IgD-negative memory B cell (primary cell): ENCODE data around the gene AP1M2. TPM values are rescaled to one million over a fixed set of nuclear protein-coding genes. Genes with fewer than 3 reads are reported as not detected.
"Not testable (repeated sequence)": the region's sequence is repeated elsewhere in the genome, so short reads cannot be mapped to it uniquely, and the experiment has no call there.

Experiments used
- H3K27ac Mint-ChIP-seq, 3 donors: one replicate each; pipeline ENCODE4 v1.8.0; 2020 to 2022; ENCODE audit warnings: mild to moderate bottlenecking in 3 of 3, mixed read lengths in 3 of 3, moderate library complexity in 1 of 3
- H3K27me3 Mint-ChIP-seq: one replicate; pipeline ENCODE4 v1.8.0; 2021; ENCODE audit warnings: mixed read lengths
- H3K36me3 Mint-ChIP-seq: one replicate; pipeline ENCODE4 v1.8.0; 2020; ENCODE audit warnings: mild to moderate bottlenecking, mixed read lengths
- H3K4me1 Mint-ChIP-seq, 3 donors: one replicate each; pipeline ENCODE4 v1.8.0; 2020 to 2022; ENCODE audit warnings: mixed read lengths in 3 of 3, mild to moderate bottlenecking in 1 of 3
- H3K4me3 Mint-ChIP-seq, 4 donors: one replicate each; pipeline ENCODE4 v1.8.0; 2020 to 2022; ENCODE audit warnings: mild to moderate bottlenecking in 4 of 4, mixed read lengths in 4 of 4, moderate library complexity in 3 of 4
- H3K9me3 Mint-ChIP-seq, 3 donors: one replicate each; pipeline ENCODE4 v1.8.0; 2020 to 2021; ENCODE audit warnings: mixed read lengths in 3 of 3, mild to moderate bottlenecking in 1 of 3
- polyA plus RNA-seq: library from polyadenylated mRNA; unstranded; fragments of 300-500 nt; fragmentation: Illumina TruSeq; gene quantifications from one replicate; pipeline ENCODE4 v1.2.3, GENCODE V29; 2021

The AP1M2 gene
- polyA plus RNA-seq, 1 donor from 2014 or later, result not detected

DNA sequence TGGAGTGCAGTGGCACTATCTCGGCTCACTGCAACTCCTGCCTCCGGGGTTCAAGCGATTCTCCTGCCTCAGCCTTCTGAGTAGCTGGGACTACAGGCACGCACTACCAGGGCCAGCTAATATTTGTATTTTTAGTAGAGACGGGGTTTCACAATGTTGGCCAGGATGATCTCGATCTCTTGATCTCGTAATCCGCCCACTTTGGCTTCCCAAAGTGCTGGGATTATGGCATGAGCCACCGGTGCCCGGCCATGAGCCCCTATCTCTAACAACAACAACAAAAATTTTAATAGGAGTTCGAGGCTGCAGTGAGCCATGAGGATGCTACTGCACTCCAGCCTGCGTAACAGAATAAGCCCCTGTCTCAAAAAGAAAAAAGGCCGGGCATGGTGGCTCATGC is 5.0 kb downstream of the AP1M2 start:
- H3K4me3 Mint-ChIP-seq, result peak overlapping the region in 1 of 4 donors; percentile 54
- H3K27ac Mint-ChIP-seq, result peak overlapping the region in 1 of 3 donors; percentile 39
- peaks cover 15 to 16% (median 15%) of the 10 kb centered on the region in 3 donors for H3K4me1 Mint-ChIP-seq
- H3K36me3 Mint-ChIP-seq, result no peaks in the 10 kb centered on the region
- no peaks in the 10 kb centered on the region for H3K9me3 Mint-ChIP-seq
- H3K27me3 Mint-ChIP-seq, result no peaks in the 10 kb centered on the region

DNA sequence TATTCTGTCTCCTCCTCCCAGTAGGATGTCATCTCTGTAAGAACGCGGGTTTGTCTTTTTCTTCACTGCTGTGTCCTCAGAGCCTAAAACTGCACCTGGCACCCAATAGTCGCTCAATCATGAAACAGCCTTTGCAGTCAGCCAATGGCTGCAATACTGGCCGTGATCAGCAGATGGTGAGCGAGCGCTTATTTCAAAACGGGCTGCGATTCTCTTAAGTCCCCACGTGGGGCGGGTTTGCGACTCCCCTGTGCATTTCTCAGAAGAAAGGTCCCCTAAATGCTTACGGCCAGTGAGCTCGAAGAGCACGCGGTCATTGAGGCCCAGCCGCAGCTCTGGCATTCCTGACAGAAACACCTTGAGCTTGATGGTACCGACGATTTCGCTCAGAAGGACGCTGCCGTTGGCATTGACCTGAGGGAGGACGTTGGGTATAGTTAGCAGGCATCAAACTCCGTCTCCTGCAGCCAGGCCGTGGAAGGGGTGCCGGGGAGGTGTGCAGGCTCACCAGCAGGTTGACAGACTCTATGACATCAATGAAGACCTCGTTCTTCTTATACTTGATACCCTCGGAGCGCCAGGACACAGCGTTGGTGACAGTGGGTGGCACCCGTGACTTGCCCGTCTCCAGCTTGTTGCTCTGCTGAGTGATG is 6.0 kb downstream of the AP1M2 start:
- Mint-ChIP-seq H3K36me3 (no peaks in the 10 kb centered on the region), H3K27ac (peak overlapping the region; percentile 19 to 90 (median 28))

GRCh38 chr19:10577951-10578350 is 9.2 kb downstream of the AP1M2 start:
- Mint-ChIP-seq H3K27ac (no peak overlapping the region), H3K4me1 (peaks cover 5 to 6% (median 5%) of the 10 kb centered on the region in 3 donors), H3K4me3 (no peak overlapping the region), H3K9me3 (no peaks in the 10 kb centered on the region), H3K27me3 (no peaks in the 10 kb centered on the region), H3K36me3 (no peaks in the 10 kb centered on the region)

More for the DNA sequence above, 6.0 kb downstream of the AP1M2 start:
- peak overlapping the region in 3 of 4 donors; percentile 2 to 30 (median 29) for H3K4me3 Mint-ChIP-seq
- H3K4me1 Mint-ChIP-seq, result peaks cover 15 to 16% (median 15%) of the 10 kb centered on the region in 3 donors
- H3K9me3 Mint-ChIP-seq, result no peaks in the 10 kb centered on the region
- no peaks in the 10 kb centered on the region for H3K27me3 Mint-ChIP-seq

DNA sequence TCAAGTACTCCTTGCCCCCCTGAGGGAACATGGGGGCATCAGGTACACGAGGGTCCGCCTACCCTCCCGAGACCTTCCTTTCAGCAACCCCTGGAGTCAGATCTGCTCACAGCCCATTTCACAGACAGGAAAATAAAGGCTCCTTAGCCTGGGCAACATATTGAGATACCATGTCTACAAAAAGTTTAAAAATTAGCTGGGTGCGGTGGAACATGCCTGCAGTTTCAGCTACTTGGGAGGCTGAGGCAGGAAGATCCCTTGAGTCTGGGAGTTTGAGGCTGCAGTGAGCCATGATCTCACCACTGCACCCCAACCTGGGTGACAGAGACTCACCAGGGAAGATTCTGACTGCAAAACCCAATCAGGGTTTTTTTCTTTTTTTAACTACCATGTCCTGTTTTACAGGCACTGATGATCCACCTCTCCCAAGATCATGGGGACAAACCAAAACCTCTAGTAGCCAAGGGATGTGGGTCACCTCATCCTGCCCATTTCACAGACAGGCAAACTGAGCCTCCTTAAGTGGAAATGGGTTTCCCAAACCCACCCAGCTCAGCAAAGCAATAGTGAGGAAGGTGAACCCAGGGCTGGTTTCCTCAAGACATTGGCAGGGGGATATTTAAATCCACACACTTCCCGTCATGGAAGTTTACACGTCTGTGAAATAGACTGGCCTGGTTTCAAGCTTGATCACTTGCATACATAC is 11.9 kb downstream of the AP1M2 start:
- no peak overlapping the region for H3K27ac Mint-ChIP-seq
- peaks cover 4 to 6% (median 5%) of the 10 kb centered on the region in 3 donors for H3K4me1 Mint-ChIP-seq
- H3K27me3 Mint-ChIP-seq, result peaks cover 2% of the 10 kb centered on the region
- no peaks in the 10 kb centered on the region for H3K9me3 Mint-ChIP-seq
- no peaks in the 10 kb centered on the region for H3K36me3 Mint-ChIP-seq
- no peak overlapping the region for H3K4me3 Mint-ChIP-seq

GRCh38 chr19:10574462-10574861 is 12.7 kb downstream of the AP1M2 start:
- peaks cover 2% of the 10 kb centered on the region for H3K27me3 Mint-ChIP-seq
- no peaks in the 10 kb centered on the region for H3K36me3 Mint-ChIP-seq
- H3K4me1 Mint-ChIP-seq, result peaks cover 6 to 7% (median 6%) of the 10 kb centered on the region in 3 donors
- no peaks in the 10 kb centered on the region for H3K9me3 Mint-ChIP-seq
- H3K4me3 Mint-ChIP-seq, result peak overlapping the region in 1 of 4 donors; percentile 43
- H3K27ac Mint-ChIP-seq, result peak overlapping the region in 1 of 3 donors; percentile 80

GRCh38 chr19:10573793-10574192 is 13.3 kb downstream of the AP1M2 start:
- not testable (repeated sequence) for H3K4me3 Mint-ChIP-seq, H3K27me3 Mint-ChIP-seq, H3K27ac Mint-ChIP-seq, H3K36me3 Mint-ChIP-seq, H3K9me3 Mint-ChIP-seq
- peaks cover 11 to 13% (median 13%) of the 10 kb centered on the region in 3 donors for H3K4me1 Mint-ChIP-seq

DNA sequence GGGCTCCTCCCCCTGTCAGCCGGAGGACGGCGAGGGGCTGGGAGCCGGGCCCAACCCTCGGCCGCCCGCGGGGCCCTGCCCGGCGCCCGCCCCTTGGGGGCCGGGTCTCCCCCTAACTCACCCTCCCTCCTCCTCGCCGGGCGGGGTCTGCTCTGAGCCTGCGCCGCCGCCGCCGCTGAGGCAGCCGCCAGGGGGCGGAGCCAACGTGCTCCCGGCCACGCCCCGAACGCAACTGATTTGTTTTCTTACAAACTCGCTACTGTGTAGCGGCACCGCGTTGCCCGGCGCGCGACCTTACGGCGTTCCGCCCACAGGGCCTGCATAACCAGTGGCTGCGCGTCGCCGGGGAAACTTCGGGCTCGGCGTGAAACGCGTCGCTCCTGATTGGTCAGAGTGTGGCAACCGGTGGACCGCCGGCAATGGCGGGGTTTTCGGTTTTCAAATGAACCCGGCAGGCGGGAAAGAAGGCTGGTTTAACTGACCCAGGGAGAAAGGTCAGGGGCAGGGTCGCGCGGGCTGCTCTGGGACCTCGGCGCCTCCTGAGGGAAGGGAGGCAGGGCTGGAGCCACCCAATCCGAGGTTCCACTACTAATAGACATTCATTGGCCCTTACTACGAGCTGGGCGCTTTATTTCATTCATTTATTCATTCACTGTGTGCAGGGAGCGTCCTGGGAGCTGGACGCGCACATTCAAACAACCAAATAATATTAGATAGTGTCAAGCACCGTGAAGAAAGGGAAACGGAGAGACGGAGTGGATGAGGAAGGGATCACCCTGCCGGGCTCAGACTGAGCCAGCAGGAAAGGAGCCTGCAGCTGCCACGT is 18.1 kb downstream of the AP1M2 start, which contains the start of gene CDKN2D:
TSS of gene CDKN2D (minus strand) at position 154 of the 826 bp plus-strand sequence. CDS start 326 bp downstream, outside the sequence.
- Mint-ChIP-seq H3K4me3 (peak within 1 kb of the TSS; percentile 96 to 100 (median 98)), H3K27me3 (peaks cover 2% of the 10 kb centered on the region), H3K9me3 (no peaks in the 10 kb centered on the region), H3K27ac (peak within 1 kb of the TSS; percentile 98 to 99 (median 99)), H3K4me1 (peaks cover 24 to 30% (median 29%) of the 10 kb centered on the region in 3 donors), H3K36me3 (peaks cover 2% of the 10 kb centered on the region)

GRCh38 chr19:10568062-10568825 is 18.9 kb downstream of the AP1M2 start:
- peak overlapping the region; percentile 98 to 99 (median 99) for H3K27ac Mint-ChIP-seq
- H3K9me3 Mint-ChIP-seq, result no peaks in the 10 kb centered on the region
- H3K27me3 Mint-ChIP-seq, result peaks cover 2% of the 10 kb centered on the region
- peak overlapping the region; percentile 96 to 100 (median 98) for H3K4me3 Mint-ChIP-seq
- peaks cover 24 to 30% (median 29%) of the 10 kb centered on the region in 3 donors for H3K4me1 Mint-ChIP-seq
- H3K36me3 Mint-ChIP-seq, result peaks cover 2% of the 10 kb centered on the region

DNA sequence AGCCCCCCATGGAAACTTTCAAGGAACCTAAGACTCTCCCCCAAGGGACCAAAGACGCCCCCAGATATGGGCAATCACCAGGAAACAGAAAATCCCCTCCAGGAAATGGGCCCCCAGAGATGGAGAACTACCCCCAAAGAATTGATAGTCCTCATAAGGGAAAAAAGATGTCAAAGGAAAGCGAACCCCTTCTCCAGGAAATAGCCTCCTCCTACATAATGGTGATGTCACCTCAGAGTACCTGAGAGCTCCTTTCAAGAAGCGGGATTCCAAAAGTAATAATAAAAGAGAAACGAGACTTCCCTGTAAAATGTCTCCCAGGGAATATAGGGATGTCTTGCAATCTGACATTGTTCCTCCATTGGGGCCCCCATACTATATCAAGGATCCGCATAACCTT is 19.5 kb downstream of the AP1M2 start:
- H3K9me3 Mint-ChIP-seq, result no peaks in the 10 kb centered on the region
- peaks cover 2% of the 10 kb centered on the region for H3K36me3 Mint-ChIP-seq
- H3K4me3 Mint-ChIP-seq, result peak overlapping the region; percentile 96 to 100 (median 98)
- H3K27ac Mint-ChIP-seq, result peak overlapping the region; percentile 98 to 99 (median 99)
- peaks cover 24 to 30% (median 29%) of the 10 kb centered on the region in 3 donors for H3K4me1 Mint-ChIP-seq
- H3K27me3 Mint-ChIP-seq, result peaks cover 2% of the 10 kb centered on the region

GRCh38 chr19:10566658-10567410 is 20.3 kb downstream of the AP1M2 start:
- H3K9me3 Mint-ChIP-seq, result no peaks in the 10 kb centered on the region
- peaks cover 19 to 26% (median 25%) of the 10 kb centered on the region in 3 donors for H3K4me1 Mint-ChIP-seq
- H3K4me3 Mint-ChIP-seq, result peak overlapping the region; percentile 96 to 100 (median 98)
- peaks cover 2% of the 10 kb centered on the region for H3K36me3 Mint-ChIP-seq
- no peaks in the 10 kb centered on the region for H3K27me3 Mint-ChIP-seq
- H3K27ac Mint-ChIP-seq, result peak overlapping the region; percentile 98 to 99 (median 99)

- peaks cover 19 to 26% (median 25%) of the 10 kb centered on the region in 3 donors for H3K4me1 Mint-ChIP-seq
- peak overlapping the region; percentile 96 to 100 (median 98) for H3K4me3 Mint-ChIP-seq
These were observed 20.8 kb downstream of the AP1M2 start for GRCh38 chr19:10566408-10566657.

GRCh38 chr19:10565567-10566407 is 21.3 kb downstream of the AP1M2 start, which contains the start of gene KRI1:
TSS of gene KRI1 (minus strand) at chr19:10566010. CDS start at chr19:10565999, 11 bp downstream.
- H3K9me3 Mint-ChIP-seq, result no peaks in the 10 kb centered on the region
- H3K27ac Mint-ChIP-seq, result peak within 1 kb of the TSS; percentile 98 to 99 (median 99)
- H3K4me3 Mint-ChIP-seq, result peak within 1 kb of the TSS; percentile 96 to 100 (median 98)
- H3K4me1 Mint-ChIP-seq, result peaks cover 19 to 26% (median 25%) of the 10 kb centered on the region in 3 donors
- H3K27me3 Mint-ChIP-seq, result no peaks in the 10 kb centered on the region
- peaks cover 2% of the 10 kb centered on the region for H3K36me3 Mint-ChIP-seq

More at GRCh38 chr19:10566408-10566657, 20.8 kb downstream of the AP1M2 start:
- no peaks in the 10 kb centered on the region for H3K27me3 Mint-ChIP-seq
- peaks cover 2% of the 10 kb centered on the region for H3K36me3 Mint-ChIP-seq
- peak overlapping the region; percentile 98 to 99 (median 99) for H3K27ac Mint-ChIP-seq
- no peaks in the 10 kb centered on the region for H3K9me3 Mint-ChIP-seq
